HT1080 (cell line): ENCODE data around the gene FN3K. TPM values are rescaled to one million over a fixed set of nuclear protein-coding genes. Genes with fewer than 3 reads are reported as not detected.

Experiments
- DNase-seq: peaks from one replicate; pipeline ENCODE4 v3.0.0-alpha.2; 2015; ENCODE audit warnings: low read depth
- polyA plus RNA-seq, 2 experiments: library from polyadenylated mRNA; depleted of rRNA; stranded (reverse); fragments of >200 nt; gene quantifications; 2 replicates each; pipeline ENCODE4 v1.2.3, GENCODE V29; 2015
- total RNA-seq: library from RNA; depleted of rRNA; stranded (reverse); fragments of >200 nt; shearing (Covaris generic); gene quantifications from 2 replicates; pipeline ENCODE4 v1.2.3, GENCODE V29; 2014; rRNA removed

FN3K gene
- not detected in 2 replicates for total RNA-seq
- polyA plus RNA-seq (2015; cell fraction: cytosol; rRNA removed) = 0.08 TPM in 1 of 2 replicates, not detected in the other
- polyA plus RNA-seq (2015; cell fraction: nucleus; rRNA removed) = 0.49 and 1.5 TPM in 2 replicates

DNA sequence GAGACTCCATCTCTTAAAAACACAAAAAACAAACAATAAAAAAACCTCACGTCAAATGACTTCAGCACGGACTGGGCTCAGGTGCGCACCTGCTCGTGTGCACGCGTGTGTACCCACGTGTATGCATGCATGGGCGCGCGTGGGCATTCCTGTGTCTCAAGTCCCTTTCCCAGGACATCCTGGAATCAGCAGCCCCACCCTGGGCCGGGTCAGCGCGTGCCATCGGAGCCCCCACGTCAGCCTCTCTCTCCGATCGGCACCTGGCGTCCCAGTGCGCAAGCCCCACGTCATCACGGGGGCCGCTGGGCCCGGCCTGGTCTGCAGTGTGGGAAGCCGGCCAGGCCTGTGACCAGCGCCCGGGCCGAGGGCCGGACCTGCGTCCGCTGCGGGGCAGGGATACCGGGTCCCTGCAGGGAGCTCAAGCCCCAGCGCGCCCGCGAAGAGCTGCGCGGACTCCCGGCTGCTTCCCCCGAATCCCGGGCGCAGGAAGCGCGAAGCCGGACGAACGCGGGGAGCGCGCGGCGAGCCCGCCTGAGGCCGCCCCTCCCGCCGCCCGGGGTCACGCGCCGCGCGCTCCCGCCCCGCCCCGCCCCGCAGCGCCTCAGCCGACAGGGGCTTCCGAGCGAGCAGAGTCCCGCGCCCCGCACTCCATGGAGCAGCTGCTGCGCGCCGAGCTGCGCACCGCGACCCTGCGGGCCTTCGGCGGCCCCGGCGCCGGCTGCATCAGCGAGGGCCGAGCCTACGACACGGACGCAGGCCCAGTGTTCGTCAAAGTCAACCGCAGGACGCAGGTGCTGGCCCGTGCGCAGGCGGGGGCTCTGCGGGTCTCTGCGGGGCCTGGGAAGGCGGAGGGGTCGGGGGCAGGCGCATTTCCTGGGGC, at the start of gene FN3K:
Gene FN3K (plus strand): TSS at position 629 of the 880 bp plus-strand sequence. CDS start 22 bp downstream, at position 651.
- DNase-seq = no peak

DNA sequence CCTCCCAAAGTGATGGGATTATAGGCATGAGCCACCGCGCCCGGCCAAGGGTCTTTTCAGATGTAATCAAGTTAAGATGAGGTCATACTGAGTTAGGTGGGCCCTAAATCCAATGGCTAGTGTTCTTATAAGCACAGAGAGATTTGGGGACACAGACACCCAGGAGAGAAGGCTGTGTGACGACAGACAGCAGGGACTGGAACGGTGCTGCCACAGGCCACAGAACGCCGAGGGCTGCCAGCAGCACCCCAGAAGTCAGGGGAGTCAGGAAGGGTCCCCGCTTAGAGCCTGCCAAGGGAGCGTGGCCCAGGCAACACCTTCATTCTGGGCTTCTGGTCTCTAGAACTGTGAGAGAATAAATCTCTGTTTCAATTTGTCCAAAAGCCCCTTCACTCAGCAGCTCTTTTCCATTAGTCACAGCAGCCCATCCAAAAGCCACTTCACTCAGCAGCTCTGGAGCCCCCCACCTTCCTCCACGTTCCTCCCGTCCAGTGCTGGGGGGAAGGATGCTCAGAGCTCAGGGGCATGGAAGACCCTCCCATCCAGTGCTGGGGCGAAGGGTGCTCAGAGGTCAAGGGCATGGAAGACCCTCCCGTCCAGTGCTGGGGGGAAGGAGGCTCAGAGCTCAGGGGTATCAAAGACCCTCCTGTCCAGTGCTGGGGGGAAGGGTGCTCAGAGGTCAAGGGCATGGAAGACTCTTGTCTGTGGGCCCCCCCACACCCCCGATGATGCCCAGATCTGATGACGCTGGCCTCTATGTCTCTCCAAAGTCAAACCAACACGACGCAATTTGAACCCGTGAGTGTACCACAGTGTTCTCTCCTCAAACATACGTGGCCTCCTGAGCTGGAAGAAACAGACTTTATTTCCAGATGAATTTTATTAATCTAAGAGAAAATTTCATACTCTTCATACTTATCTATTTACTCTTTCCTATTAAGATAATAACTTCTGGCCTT, 48.8 kb upstream of the FN3K start:
- DNase-seq = no peak

DNA sequence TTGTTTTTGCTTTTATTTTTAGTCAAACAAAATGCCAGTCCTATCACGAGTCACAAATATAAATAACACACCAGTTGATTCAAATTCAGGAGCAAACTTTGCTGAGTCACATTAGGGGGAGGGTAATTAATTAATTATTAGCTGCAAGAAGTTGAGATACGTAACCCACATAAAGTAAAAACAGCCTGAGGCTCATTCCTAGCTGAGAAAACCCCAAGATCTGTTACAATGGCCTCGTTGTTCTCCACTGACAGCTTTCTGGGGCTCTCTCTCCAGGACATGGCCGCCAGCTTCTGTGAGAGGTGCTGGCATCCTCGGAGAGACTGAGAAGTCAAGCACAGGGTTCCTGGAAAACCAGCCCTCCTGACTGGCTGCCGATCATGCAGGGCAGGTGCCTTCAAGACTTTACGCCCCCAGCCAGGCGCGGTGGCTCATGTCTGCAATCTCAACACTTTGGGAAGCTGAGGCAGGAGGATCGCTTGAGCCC, 48.0 kb upstream of the FN3K start:
- no peak for DNase-seq

DNA sequence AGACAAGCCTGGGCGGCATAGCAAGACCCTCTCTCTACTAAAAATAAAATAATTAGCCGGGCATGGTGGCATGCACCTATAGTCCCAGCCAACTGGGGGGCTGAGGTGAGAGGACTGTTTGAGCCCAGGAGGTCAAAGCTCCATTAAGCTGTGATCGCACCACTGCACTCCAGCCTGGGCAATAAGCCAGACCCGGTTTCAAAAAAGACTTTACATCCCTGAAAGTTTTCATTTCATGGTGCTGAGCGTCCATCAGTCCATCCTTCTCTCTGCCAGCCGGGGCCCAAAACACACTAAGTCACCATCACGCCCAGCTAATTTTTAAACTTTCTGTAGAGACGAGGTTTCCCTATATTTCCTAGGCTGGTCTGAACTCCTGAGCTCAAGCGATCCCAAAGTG, 47.5 kb upstream of the FN3K start:
- no peak for DNase-seq

DNA sequence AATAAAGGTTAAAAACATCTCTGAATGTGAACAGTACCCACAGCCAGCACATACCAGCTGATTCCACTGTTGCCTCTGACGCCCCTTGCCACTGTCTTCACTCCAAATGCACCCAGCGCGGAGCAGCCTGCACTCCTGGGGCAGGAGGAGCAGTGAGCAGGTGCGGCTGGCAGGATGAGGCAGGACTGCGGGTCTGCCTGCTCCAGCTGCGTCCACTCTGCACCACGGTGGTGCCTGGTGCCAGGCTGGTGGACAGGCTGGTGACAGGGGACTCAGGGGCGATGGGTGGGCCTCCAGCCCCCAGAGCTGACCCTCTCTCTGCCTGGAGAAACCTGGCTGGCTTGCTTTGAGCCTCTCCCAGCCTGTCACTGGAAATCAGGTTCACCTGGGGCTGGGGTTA, 46.3 kb upstream of the FN3K start:
- DNase-seq = no peak

DNA sequence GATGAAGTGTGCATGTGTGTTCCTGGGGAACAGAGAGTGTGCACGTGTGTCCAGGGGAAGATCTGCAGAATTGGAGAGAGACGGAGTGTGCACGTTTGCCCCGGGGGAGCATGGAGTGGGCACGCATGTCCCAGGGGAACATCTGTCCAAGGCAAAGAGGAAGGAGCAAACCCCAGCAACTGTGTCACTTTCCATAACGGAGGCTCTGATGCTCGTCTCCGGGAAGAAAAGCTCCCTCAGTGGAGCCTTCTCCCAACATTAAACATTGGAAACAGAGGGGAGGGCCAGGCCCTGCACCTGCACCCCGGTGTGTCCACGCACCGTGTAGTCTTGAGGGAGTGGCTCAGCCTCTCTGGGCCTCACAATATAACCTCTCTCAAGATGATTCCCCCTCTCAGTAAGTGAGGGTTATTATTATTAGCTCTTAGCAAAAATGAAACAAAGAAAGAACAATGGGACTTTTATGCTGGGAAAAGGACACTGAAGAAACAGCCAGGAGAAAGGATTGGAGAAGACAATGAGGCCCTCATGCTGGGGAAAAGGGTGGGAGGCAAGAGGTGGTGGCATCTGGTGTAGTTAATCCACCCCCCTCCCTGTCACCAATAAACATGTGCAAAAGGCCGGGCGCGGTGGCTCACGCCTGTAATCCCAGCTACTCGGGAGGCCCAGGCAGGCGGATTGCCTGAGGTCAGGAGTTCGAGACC, 44.5 kb upstream of the FN3K start:
- DNase-seq = no peak

DNA sequence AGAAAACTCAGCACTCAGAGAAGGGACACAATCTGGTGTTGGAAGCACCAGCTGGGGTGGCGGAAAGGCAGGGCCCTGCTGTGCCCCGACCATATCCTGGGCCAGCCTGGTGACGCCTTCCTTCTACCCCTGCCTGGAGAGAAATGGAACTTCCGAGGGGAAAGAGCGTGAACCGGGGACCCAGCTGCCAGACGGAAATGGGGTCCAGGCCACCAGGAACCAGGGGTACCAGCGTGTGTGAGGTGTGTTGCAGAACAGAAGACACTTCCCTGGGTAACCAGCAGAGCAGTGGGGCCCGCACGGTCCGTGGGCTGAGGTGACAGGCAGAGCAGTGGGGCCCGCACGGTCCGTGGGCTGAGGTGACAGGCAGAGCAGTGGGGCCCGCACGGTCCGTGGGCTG, 43.7 kb upstream of the FN3K start:
- no peak for DNase-seq

DNA sequence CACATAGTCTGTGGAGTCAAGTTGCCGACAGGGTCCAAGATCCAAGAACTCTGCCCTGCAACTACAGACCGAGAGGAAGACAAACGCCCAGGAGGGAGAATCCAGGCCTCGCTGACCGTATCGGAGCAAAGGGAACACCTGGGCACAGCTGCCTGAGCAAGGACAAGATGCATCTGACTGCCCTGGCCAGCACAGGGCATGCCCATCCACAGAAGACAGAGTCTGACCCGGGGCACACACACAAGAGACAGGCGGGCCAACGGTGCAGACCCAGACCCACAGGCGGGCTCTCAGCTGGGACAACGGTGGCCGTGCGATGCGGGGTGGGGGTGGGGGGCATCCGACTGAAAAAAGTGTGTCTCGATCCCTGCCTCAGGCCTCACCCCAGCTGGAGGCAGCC, 43.1 kb upstream of the FN3K start:
- DNase-seq = no peak

DNA sequence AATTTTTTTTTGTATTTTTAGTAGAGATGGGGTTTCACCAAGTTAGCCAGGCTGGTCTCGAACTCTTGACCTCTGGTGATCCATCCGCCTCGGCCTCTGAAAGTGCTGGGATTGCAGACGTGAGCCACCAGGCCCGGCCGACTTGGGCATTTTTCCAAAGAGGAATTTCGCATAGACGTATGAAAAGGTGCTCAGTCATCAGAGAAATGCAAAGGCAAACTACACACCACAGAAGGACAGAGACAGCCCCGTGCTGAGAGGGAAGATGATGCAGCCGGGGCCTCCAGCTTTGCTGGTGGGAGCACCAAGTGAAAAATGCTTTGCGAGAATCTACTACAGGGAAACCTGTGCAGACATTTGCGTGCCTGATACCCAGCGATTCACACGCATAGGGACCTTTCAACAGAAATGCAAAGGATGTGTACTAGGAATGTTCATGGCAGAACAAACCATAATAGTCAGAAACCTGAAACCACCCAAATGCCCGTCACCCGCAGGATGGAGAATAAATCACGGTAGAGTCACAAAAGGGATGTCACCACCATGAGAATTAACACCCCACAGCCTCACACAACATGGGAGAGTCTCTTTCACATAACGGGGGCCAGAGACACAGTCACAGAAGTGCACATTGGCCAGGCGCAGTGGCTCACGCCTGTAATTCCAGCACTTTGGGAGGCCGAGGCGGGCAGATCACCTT, 42.1 kb upstream of the FN3K start:
- DNase-seq = no peak

DNA sequence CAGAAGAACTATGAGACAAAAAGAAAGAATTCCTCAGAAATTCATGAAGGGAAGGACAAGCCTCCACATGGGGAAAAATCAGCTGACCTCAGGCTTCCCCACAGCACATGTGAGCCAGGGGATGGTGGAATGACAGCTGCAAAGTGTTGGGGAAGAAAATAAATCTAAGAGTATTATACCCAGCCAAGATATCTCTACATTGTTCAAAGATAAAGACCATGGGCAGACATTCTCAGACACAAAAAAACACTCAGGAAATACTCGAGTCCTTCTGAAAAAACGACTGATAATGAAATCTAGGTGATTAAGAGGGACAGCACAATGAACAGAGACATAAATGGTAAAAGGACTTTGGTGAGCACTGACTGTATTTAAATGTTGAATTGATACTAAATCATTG, 40.8 kb upstream of the FN3K start:
- no peak for DNase-seq

DNA sequence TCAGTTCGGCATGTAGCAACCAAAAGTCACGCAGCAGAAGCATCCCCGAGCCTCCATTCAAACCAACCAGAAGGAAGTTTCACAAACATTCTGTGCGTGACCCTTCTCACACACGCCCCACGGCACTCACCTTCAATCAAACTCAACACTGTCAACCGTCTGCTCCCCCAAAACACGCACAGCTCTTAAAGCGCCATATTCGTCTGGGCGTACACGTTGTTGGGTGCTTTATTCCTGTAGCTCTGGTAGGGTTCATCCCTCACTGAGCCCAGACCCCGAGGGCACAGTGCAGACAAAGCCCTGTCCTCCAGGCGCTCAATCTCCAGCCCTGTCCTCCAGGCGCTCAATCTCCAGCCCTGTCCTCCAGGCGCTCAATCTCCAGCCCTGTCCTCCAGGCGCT, 39.2 kb upstream of the FN3K start:
- no peak for DNase-seq

DNA sequence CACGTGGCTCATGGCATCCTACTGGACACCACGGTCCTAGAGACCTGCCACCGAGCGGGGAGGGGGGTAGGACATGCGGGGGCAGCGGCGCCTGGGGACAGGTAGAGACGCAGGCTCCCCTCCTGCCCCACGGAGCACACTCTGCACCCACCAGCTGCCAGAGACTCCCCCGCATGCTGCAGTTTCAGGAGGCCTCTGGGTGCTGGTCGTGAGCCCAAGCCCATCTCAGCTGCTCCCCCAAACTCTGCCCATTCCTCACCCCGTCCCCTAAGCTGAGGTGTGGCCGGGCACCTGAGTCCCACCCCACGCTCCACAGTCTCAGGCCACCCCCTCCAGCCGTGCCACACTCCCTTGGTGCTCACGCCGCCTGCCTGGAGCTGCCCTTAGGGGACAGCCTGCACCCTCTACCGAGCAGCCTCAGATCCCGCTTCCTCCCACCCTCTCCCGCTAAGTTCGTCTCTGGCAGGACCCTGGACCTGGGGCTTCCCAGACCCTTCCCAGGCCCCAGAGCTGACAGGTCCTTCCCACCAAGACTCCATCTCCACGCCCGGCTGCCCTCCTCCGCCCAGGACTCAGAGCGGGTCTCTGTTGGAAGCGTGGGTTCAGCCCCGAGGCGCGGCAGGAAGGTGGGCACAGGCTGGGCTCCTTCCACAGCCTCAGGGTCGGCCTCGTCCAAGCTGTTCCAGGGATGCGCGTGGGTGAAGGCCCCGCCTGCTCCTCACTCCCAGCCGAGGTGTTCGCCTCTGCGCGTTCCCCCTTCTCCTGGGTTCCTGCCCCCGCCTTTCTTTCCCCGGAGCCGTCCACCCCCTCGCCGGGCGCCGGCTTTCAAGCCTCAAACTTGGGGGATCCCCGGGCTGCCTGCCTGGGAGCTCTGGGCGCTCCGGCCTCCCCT, 38.3 kb upstream of the FN3K start:
- DNase-seq = no peak

DNA sequence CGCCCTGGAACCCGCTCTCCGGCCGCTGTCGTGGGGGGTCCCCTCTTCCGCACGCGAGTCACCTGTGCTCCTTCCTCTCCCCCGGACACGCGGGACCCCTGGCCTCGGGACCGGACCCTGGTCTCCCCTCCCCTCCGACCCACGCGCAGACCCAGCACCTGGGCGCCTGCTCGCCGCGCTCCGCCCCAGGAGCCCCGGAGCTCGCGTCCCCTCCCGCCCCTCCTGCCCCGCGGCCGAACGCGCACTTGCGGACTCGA, 37.7 kb upstream of the FN3K start:
- DNase-seq = no peak

DNA sequence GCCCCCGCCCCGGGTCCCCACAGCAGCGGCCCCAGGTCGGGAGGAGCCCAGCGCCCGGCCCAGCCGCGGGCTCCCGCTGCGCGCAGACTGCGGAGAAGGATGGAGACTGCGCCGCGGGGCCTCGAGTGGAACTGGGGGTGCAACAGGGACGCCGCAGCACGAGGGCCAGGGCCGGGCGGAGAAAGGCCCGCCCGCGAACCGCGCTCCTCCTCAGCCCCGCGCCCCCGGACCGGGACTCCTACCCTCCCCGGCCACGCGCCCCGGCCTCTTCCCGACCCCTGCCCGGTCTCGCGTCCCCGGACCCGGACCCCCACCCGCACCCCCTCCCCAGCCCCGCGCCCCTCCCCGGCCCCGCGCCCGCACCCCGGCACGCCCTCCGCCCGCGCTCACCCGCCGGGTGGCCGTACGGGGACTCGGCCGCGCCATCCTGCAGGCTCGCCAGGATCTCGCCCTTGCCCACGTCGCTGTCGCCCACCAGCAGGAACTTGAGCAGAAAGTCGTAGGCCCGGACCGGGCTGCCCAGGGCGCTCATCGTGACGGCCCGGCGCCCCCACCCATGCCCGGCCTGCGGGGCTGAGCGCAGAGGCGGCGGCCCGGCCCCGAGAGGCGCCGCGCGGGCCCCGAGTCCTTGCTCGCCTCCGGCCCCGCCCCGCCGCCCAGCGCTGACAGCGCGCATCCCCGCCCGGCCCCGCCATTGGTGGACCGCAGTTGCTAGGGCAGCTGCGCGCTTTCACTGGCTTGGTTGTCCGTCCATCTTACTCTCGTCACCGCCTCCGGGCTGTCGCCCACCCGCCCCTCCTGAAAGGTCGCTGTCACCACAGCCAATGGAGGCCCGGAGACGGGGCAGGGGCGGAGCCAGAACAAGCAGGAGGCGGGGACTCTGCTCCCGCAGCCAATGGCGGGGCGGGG, 37.1 kb upstream of the FN3K start, which contains the start of gene RAB40B:
Gene RAB40B (minus strand): TSS at position 634 of the 909 bp plus-strand sequence. CDS start 102 bp downstream, at position 532.
- peak; percentile 94 for DNase-seq

DNA sequence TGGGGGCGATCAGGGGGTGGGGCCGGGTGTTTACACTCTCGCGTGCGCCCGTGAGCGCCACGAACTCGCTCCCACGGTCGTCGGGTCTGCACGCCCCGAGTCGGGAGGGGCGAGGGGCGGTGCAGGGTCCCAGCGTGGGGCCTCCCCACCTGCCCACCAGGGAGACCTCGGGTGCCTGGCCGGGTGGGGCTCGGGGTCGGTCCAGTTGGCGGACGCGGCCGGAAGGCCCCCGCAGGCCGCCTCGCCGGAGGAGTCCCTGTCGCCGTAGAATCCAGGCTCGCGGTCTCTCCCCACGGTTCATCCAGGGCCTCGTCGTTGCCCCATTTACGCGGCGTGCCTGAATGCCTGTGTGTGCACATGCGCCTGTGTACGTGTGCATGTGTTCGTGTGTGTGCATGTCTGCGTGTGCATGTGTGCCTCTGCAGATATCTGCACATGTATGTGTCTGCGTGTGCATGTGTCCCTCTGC, 36.4 kb upstream of the FN3K start:
- DNase-seq = no peak

DNA sequence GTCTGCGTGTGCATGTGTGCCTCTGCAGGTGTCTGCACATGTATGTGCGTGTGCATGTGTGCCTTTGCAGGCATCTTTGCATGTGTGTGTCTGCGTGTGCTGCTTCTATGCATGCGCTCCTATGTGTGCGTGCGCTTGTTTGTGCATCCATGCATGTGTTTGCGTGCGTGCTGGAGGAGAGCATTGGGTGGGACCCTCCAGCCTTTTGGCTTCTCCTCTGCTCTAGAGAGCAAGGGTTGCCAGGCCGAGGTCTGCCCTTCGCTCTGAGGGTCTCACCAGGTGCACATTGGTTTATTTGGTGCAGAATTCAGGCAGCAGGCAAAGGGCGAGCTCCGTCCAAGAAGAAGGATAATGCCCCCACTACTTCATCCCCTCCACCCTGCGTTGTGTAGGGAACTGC, 35.9 kb upstream of the FN3K start:
- DNase-seq = no peak

DNA sequence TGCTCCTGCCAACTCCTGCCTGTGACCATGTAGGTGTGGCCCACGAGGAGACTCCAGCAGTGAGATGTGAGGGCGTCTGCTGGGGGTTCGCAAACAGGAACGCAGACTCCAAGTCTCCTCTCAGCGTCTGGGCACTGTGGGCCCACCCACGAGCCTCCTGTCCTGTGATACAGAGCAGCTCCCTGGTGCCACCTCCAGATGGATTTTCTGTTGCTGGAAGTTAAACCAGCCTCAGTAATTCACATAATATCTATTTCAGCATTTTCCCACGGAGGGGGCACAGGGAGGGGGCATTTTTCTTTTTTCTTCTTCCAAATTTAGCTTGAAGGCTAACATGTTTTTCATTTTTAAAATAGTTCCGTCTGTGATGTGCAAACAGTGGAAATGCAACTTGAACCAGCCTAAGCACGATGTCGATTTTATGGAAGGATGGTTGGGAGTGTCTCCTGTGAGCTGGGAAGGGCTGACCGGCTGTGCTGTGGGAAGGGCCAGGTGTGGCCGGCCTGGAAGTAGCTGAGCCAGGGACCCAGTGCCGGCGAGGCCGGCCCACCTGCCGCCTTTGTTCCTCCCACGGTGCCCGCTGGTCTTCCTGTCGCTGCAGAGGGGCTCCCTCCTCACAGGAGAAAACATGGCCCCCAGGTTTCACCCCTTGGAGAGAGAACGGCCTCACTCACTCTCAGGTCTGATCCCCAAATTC, 33.0 kb upstream of the FN3K start:
- no peak for DNase-seq
